CD4-positive, alpha-beta T cell treated with Interleukin-4 for 1 hour (primary cell): ENCODE measurements around the gene PIP5KL1.
A peak's percentile ranks its signal among the peaks of the same experiment; 100 is the strongest.

Source experiments
- DNase-seq, 2 donors: peaks; one replicate each; pipeline ENCODE4 v3.0.0-alpha.2; 2020 to 2022

Gene PIP5KL1, protein sequence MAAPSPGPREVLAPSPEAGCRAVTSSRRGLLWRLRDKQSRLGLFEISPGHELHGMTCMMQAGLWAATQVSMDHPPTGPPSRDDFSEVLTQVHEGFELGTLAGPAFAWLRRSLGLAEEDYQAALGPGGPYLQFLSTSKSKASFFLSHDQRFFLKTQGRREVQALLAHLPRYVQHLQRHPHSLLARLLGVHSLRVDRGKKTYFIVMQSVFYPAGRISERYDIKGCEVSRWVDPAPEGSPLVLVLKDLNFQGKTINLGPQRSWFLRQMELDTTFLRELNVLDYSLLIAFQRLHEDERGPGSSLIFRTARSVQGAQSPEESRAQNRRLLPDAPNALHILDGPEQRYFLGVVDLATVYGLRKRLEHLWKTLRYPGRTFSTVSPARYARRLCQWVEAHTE

DNA sequence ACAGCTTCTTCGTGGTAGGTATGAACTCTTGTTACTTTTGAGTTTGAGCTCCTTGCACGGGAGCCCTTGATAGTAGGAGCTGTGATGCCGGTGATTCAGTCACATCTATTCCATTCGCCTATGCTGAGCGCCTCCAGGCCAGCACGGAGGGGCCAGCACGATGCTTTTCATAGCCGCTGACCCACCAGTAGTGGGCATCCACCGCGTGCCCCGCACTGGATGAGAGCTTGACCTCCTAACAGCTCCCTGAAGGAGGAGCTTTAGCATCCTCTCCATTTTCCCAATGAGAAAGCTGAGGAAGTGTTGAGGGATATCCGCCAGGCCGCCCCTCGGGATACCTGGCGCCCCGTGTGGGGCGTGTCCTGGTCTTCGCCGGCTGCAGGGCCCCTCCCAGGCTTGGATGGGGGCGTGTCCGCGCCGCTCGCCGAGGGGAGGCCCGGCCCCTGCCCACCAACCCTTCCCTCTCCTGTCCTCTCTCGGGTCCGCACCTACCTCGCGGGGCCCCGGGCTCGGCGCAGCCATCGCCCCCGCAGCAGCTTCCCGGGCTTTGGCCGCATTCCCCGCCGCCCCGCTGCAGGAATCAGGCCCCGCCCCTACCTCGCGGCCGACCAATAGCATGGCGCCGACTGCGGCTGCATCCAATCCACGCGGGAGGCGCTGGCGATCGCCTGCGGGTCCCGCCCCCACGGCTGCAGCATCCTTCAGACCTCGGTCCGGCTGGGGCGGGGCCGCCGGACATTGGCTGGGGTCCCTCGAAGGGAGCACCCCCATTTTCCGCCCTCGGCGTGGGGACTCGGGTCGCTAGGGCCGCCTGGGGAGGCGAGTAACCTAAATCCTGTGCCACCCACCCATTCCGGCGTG is at the start of gene PIP5KL1:
Gene PIP5KL1 (minus strand): TSS at position 547 of the 861 bp plus-strand sequence. CDS start 25 bp downstream, at position 522.
- DNase-seq = peak; percentile 62 to 70

DNA sequence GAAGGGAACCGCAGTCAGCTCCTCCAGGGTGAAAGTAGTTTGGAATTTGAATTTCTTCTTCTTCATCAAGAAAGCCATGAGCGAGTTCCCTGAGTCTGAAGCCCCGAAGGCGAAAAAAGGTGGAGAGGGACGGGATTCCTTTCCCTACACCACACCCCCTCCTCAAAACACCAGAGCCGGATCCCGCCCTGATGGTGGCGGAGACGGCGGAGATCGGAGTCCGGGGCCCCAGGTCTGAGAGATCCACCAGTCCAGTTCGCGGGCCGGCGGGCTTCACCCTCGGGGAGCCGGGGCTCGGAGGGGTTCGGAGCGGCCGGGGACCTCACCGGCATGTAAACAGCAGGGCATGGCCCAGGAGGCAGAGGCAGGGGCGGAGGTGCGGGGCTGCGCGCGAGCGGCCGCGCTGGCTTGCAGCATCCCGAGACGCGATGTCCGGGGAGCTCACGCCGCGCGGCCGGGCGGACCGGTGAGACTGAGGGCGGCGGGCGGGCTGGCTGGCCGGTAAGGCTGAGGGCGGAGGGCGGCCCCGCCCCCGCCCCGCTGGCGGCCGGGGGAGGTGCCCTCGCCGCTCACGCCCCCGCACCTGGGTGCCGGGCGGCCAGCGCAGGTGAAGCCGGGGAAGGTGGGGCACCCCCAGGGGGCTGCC is 49.6 kb upstream of the PIP5KL1 start:
- peak; percentile 47 to 56 for DNase-seq

DNA sequence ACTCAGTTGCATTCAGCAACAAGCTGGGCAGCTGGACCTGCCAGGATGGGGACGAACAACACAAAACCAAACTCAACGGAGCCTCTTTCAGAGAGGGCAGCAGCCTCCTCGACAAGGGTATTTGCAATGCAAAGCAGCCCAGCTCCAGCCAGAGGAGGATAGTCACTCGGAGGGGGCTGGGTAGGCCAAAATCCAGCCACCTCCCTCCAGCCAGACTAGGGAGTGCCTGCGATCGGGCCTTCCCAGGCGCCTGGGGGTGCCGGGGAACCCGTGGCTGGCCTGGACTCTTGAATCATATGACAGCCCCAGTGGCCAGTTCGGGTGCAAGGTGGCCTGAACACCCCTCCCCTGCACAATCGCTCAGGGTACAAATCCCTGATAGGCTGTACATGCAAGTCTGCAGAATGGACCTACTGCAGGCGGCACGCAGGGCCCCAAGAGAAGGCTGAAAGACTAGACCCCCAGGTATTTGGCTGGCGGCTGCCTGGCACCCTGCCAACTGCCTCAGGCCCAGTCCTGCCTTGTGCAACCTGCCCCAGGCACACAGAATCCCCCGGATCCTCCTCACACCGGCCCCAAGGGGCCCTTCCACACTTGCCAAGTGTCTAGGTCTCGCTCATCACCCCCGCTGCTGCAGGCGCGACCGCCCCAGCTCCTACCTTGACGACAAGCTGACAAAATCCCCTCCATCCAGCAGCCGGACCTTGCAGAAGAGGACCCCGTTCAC is 48.9 kb upstream of the PIP5KL1 start:
- no peak for DNase-seq

DNA sequence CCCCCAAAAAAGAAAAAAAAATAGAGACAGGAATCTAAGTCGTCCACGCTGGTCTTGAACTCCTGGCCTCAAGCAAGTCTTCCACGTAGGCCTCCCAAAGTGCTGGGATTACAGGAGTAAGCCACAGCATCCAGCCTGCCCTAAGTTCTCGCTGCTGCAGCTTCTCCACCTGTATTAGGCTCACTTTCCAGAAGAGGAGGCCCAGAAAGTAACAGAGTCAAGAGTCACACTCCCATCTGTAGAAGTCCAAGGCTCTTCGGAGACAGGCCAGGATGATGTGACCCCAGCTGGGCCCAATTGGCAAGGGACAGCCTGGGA is 48.4 kb upstream of the PIP5KL1 start:
- DNase-seq = no peak

DNA sequence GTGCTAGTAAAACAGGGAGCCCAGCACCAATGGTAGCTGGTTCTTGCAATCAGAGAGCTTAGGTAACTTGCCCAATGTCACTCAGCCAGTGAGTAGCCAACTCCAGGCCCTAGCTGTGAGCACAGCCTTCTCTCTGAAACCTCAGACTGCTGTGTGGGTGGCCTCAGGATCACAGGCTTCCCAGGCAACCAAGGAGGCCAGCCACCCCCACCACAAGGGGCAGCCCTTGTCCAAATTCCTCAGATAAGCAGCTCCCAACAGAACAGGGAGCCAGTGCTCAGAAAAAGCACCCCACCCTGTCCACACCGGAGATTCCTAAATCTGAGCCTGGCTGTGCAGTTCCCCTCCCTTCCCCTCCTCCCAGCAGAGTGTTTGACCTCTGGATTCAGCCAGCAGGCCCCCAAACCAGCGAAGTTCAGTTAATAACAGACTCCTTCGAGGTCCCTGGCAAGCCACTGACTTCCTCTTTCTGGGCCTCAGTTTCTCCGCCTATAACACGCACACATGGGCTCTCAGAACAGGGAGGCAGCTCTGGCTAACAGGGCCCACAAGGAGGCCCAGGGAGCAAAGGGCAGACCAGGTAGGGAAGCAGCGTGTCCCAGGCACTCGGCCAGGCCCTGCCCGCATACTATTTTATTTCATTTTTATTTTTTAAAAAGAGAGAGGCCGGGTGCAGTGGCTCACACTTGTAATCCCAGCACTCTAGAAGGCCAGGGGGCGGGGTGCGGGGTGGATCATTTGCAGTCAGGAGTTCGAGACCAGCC is 47.5 kb upstream of the PIP5KL1 start:
- DNase-seq = no peak

DNA sequence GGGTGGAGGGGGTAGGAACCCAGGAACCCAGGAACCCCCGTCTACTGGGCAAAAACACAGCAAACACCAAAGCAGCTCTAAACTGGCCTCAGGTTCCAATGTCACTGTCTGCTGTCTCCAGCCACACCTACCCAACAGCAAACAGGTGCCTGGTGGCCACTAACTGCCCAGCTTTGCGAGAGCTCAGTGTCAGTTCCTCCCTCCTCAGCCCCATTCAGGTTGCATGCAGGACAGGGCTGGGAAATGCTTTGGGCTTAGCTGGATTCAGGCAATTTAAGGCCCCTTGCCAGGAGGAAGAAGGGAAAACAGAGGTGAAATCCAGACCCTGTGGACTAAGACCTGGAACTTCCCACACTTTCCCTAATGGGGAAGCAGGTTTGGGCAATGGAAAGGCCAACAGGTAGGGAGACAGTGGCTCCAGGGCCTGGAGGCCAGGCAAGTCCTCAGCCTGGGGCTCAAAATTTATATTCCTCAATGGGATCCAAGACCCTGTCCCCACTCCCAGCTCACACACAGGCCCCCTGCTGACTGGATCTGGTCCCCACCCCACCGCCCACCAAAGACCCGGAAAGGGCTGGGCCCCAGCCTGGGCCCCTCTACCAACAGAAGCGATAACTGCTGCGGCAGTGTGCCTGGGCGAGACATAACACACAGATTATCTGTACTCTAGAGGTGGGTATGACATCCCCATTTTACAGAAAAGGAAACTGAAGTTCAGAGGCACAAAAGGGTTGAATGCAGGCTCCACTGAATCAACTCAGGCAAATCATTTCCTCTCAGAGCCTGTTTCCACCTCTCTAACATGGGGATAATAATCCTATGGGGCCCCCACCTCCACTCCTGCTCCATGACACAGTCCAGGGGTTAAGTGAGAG is 46.7 kb upstream of the PIP5KL1 start:
- DNase-seq = no peak

DNA sequence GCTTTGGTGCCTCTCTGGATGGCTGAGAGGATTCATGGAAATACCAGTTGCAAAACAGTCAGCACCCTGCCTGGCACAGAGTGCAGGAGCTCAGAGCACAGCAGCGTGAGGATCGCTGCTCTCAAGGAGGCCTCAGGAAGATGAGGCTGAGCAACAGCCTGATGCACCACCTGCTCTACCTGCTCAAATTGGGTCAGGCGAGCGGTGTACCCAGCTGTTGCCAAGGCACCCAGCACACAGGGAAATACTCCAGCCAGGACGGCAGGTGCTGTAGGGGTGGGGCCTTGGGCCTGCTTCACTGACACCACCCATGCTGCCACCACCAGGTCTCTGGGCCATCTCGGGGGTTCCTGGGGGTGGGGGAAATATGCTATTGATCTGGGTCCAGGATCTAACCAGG is 45.9 kb upstream of the PIP5KL1 start:
- DNase-seq = peak; percentile 55 to 63

DNA sequence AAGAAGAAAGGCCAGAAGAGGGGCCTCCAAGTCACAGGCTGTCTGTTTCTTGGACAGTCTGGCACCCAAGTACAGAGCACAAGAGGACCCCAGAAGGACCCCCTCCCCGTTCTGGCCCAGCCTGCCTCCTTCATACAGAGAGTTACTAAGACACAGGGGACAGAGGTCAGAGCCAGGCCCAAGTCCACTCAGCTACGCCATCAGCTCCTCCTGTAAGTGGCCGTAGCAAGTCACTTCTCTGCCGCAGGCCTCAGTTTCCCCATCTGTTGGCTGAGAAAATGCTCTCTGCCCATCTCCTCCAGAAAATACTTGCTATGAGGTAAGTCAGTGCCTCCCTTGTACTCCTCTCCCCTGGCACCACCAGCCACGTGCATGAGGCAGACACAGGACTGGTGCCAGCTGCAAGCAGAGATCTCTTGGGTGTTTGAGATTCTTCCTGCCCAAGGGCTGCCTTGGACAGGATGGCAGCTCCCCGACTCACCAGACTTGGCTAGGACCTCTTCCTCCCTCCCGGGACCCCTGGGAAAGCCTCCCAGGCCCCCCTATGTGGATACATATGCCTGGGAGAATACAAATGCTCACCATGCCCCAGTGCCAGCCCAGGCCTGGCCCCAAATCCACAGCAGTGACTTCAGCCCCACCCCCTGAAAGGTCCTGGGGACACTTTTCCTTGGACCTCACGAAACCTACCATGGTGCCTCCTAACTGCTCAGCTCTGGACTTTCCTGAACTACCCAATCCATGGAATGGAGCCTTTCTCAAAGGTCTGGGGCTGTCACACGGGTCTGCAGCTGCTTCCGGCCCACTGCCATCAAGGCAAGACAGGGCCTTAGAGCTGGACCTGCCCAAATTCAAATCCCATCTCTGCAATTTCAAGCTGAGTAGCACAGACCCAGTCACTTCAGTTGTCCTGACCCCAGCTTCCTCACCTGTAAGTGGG is 45.1 kb upstream of the PIP5KL1 start:
- no peak for DNase-seq

DNA sequence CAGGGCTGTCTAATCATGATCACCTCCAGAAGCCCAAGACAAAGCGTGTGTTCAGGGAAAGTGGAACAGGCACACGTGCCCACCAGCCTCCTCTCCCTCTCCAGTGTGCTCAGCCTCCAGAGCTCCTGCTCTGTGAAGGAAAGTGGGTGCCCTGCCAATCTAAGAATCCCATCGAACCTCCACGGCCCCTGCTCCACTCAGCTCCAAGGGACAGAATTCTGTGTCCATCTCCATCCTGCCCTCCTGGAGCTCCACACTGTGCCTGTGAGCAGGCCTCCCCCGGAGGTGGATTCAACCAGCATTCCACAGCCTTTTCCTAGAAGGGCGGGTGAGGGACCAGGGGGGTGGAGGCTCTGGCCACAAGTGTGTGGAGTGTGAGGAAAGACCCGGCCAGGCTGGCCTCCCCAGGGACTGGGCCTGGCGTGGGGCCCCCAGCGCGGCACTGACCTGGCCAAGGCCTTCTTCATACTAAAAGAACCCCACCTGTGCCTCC is 44.2 kb upstream of the PIP5KL1 start:
- DNase-seq = no peak

DNA sequence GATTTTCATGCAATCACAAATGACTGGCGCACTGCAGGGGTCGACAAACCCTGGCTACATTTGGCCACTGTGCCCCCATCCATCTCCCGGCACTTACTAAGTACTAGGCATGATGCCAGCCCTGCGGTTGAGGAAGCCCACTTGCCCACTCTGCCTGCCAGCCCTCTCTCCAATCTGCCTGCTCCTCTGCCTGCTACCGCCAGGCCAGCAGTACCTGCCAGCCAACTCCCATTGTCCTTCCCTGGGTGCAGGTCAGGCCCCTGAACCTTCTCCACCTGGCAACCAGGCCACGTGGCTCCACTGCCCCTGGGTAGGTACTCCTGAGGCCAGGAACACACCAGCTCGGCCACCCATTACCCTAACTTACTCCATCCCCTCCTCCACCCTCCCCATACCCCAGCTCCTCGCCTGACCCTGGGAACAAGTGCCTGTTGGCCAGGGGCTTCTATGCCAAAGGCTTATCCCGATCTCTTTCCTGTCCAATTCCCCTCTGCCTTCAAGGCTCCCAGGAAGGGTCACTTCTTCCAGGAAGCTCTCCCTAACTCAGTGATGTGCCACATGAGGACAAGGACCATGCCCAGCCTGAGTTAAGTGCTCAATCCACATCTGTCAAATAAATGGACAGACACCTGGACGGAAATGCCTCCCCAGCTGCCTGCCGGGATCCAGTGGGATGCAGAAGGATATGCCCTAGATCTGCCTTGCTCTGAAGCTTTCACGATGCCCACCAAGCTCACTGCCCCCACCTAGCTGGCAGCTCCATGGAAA is 43.6 kb upstream of the PIP5KL1 start:
- no peak for DNase-seq

DNA sequence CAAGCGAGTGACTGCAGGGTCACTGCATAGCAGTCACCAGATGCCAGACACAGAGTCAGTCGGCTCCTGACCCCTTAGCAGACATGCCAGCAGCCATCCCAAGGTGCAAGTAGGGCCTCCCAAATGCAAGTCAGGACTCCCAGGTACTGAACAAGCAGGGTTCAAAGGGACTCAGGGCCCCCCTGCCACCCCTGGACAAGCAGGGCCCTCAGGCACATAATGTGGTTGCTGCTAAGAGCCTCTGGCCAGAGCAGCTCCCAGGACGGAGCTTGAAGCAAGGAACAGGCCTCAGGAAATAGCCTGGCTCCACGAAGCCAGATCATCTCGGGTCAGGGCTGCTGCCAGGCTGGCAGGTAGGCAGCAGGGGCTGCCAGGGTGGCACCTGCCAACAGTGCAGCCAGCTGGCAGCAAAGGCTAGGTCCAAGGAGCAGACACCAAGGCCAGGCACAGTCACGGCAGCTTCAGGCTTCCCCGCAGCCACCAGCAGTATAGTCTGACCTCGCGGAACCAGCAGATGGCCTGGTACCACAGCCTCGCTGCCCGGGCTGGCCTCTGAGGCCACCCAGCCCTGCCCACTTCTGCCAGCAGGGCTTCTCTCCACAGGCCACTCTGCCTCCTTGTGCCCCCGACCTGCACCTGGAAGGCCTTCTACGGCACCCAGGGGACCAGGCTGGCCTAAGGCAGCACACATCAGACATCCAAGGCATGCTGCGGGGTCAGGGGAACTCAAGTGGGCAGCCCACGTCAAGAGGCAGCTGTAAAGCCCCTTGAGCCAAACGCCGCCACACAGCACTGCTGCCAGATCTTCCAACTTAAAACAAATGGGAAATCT is 42.8 kb upstream of the PIP5KL1 start:
- DNase-seq = no peak

DNA sequence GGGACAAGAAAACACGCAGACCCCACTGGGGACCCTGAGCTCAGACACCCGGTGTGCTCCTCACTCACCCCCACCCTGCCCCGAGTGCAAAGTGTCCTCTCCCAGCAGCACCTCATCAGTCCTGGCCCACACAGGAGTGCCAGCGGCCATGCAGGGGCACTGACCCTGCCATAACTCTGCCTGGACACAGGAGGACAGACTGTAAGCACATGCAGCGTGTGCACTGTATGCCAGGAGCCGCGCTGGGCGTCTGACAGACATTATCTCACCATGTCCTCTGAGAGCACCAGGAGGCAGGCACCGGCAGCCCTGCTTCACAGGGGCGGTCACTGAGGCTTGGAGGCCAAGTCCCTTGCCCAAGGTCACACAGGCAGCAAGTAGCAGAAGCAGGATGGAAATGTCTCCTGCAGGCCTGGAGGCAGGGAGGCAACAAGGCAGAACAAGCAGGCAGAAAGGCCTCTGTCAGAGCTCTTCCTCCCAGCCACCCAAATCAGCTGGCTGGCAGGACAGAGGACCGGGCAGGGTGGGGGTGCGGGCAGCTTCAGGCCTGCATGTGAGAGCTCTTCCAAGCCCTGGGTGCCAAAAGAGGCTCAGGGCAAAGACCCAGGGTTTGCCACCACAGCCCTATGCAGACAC is 41.8 kb upstream of the PIP5KL1 start:
- DNase-seq = no peak

DNA sequence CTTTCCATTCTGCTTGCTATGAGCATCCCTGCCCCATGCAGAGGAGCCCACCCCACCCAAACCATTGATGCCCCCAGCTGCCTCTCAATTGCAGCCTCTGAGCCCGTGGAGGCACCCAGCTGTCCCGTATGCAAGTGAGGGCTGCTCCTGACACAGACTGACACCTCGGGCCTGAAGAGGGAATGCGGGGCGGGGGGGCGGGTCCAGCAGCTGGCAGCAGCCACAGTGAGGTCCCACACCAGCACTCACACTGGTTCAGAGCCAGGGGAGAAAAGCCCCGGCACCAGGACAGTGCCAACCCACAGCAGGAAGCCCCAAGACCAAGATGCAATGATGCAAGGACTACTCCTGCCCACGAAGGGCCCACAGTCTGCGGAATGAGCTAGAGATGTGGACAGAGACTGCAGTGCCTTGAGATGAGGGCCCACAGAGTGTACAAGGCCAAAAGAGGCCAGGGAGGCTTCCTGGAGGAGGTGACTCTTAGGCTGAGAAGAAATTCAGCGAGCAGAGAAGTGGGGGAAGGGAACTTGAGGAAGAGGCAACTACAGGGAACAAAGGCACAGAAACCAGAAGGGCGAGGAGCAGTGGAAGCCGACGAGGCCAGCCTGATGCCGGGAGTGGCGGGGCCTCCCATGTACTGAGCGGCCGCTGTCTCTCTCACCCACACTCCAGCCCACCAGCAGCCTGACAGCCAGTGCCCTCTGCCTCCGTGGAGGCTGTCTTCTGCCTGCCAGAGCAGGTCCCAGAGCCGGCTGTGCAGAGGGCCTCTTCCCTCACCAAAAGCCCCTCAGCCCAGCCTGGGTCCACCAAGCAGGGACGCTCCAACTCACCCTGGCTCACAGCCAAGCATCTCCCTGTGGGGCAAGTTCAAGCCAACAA is 41.0 kb upstream of the PIP5KL1 start:
- DNase-seq = peak in 1 of 2 donors; percentile 48

DNA sequence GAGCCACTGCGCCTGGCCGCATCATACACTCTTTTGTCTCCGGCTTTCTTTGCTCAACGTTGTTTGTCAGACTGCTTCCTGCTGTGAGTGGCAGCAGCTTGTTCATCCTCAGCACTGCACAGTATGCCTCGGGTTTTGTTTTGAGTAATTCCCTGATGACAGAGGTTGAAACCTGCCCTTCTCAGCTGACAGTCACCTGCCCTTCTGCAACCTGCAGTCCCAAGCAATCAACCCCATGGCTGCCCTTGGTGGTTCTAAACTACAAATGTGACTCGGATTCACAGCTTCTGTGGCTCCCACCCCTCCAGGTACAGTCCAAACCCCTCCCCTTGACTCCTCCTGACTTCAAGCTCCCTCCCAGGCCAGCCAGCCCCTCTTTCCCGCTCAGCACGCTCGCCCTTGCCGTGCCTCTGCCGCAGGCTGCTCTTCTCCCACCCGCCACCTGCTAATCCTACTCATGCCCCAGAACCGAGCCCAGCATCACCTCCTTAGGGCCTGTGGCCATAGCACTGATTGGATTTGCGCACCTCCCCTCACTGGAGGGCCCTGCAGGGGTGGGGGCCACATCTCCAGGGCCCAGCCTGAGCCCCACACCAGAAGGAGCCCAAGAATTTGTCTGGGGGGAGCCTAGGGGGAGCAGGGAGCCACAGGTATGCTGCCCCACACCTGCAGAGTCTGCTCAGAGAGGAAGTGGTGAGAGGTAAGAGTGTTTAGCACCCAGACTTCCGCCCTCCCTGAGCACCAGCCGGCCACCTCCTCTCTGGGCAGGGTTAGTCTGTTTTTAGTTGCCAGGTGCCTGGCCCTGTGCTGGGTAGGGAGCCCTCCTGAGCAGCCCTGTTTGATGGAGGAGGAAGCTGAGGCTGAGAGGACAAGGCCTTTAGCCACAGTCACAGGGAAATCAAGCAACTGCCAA is 40.1 kb upstream of the PIP5KL1 start:
- DNase-seq = peak; percentile 68 to 72

DNA sequence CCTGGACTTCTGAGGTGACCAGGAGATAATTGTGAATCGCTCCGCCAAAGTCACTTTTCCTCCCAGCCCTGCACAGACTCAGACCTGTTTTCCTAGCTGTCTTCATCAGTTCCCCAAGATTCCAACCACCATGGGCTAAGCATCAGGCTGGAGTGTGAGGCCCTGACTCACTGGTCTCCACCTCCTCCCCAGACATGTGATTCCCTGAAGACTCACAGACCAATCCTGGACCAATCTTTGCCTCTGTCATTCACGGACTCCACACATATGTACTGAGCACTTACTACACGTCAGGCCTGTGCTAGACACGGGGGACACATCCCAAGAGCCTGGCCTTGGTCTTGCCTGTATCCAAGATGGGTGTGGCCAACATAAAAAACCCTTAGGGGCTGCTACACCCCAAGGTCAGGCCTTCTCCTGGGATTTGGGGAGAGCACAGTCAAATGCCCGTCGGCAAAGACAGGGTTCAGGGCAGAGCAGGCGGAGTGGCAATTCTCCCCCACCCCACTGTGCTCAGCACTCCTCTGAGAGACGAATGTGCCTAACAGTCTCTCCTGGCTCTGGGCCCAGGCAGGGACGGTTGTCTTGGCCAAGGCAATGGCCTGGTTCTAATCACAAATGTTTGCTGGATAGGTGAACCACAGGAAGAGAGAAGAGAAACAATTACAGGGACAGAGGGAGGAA is 38.3 kb upstream of the PIP5KL1 start:
- no peak for DNase-seq
